ENCODE data around the gene FGF9.
A peak's percentile ranks its signal among the peaks of the same experiment; 100 is the strongest.

FGF9 gene

GRCh38 chr13:21670883-21671619 lies at the start of gene FGF9:
TSS of gene FGF9 (plus strand) at chr13:21671073. CDS start at chr13:21671913, 840 bp downstream.
- DNase-seq, result peak; percentile 79

- no peak for DNase-seq
These were observed 45.5 kb upstream of the FGF9 start for GRCh38 chr13:21625366-21625765.

- no peak for DNase-seq
These were observed 38.7 kb upstream of the FGF9 start for GRCh38 chr13:21632196-21632595.

- DNase-seq, result no peak
These were observed 34.2 kb upstream of the FGF9 start for GRCh38 chr13:21636656-21637055.

GRCh38 chr13:21637296-21637695 lies 33.6 kb upstream of the FGF9 start:
- DNase-seq, result peak; percentile 24

GRCh38 chr13:21638319-21639282 lies 32.3 kb upstream of the FGF9 start:
- no peak for DNase-seq

- DNase-seq, result no peak
These were observed 31.3 kb upstream of the FGF9 start for GRCh38 chr13:21639561-21639960.

- no peak for DNase-seq
These were observed 29.2 kb upstream of the FGF9 start for GRCh38 chr13:21641629-21642028.

- DNase-seq, result no peak
These were observed 13.3 kb upstream of the FGF9 start for GRCh38 chr13:21657538-21657937.

GRCh38 chr13:21659087-21659486 lies 11.8 kb upstream of the FGF9 start:
- DNase-seq, result no peak

- no peak for DNase-seq
These were observed 9.6 kb upstream of the FGF9 start for GRCh38 chr13:21661097-21661909.

GRCh38 chr13:21663197-21663596 lies 7.7 kb upstream of the FGF9 start:
- no peak for DNase-seq

GRCh38 chr13:21668732-21669275 lies 2.1 kb upstream of the FGF9 start:
- no peak for DNase-seq

- DNase-seq, result peak; percentile 55
These were observed 629 bp upstream of the FGF9 start for GRCh38 chr13:21670006-21670882.

GRCh38 chr13:21671620-21672286 lies 880 bp downstream of the FGF9 start:
- DNase-seq, result no peak

GRCh38 chr13:21672287-21672680 lies 1.4 kb downstream of the FGF9 start:
- DNase-seq, result no peak

- DNase-seq, result no peak
These were observed 2.1 kb downstream of the FGF9 start for GRCh38 chr13:21672796-21673538.

- DNase-seq, result peak; percentile 12
These were observed 2.6 kb downstream of the FGF9 start for GRCh38 chr13:21673539-21673788.

- no peak for DNase-seq
These were observed 3.1 kb downstream of the FGF9 start for GRCh38 chr13:21673789-21674489.

GRCh38 chr13:21674490-21675009 lies 3.7 kb downstream of the FGF9 start:
- DNase-seq, result no peak

All from CD4-positive, alpha-beta T cell treated with Interferon gamma for 1 hour (primary cell).